ENCODE measurements around the gene BDKRB2. TPM values are rescaled to one million over a fixed set of nuclear protein-coding genes. Genes with fewer than 3 reads are reported as not detected.

BDKRB2 gene
- polyA plus RNA-seq, 2 of the 4 experiments (the other 2 are of a cell fraction), result 13.9 to 21.6 TPM

- DNase-seq (ENCODE audit: low read depth in 1 of 2, low spot score in 1 of 2), result no peak
- ChIA-PET CTCF (interaction anchor here (2.4 kb wide), 1 partner anchor 10 kb away, joined by 8 read pairs; no protein-coding TSS in a partner anchor), POLR2A (no interaction called here)
- Histone ChIP-seq H3K27ac (peak overlapping the region; percentile 30 to 60; a peak in 3 of 6 replicates), H3K4me1 (peaks cover 22% of the 10 kb centered on the region), H3K9me3 (no peaks in the 10 kb centered on the region), H3K4me2 (no peak overlapping the region), H3K4me3 (no peak overlapping the region)
- 79% methylated on average over 7 of the region's 7 CpGs for WGBS (ENCODE audit: missing lambda C conversion rate)
- FAIRE-seq, result no peak
- no peak for TF ChIP-seq ZSCAN20 (CRISPR knock-in tag; IDR thresholded peaks at IDR 0.05)
- no peak for TF ChIP-seq HDAC2 (IDR thresholded peaks at IDR 0.05)
- no peak for TF ChIP-seq GATA3 (IDR thresholded peaks at IDR 0.05; ENCODE audit: borderline replicate concordance)
- TF ChIP-seq POLR2A (IDR thresholded peaks at IDR 0.05; ENCODE audit: low read length), result no peak
- TF ChIP-seq, protein P1, sequence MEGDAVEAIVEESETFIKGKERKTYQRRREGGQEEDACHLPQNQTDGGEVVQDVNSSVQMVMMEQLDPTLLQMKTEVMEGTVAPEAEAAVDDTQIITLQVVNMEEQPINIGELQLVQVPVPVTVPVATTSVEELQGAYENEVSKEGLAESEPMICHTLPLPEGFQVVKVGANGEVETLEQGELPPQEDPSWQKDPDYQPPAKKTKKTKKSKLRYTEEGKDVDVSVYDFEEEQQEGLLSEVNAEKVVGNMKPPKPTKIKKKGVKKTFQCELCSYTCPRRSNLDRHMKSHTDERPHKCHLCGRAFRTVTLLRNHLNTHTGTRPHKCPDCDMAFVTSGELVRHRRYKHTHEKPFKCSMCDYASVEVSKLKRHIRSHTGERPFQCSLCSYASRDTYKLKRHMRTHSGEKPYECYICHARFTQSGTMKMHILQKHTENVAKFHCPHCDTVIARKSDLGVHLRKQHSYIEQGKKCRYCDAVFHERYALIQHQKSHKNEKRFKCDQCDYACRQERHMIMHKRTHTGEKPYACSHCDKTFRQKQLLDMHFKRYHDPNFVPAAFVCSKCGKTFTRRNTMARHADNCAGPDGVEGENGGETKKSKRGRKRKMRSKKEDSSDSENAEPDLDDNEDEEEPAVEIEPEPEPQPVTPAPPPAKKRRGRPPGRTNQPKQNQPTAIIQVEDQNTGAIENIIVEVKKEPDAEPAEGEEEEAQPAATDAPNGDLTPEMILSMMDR (IDR thresholded peaks at IDR 0.05), result no peak
- no peak for ATAC-seq
Measured at GRCh38 chr14:96158735-96159134, 45.9 kb upstream of the BDKRB2 start.

- peaks cover 22% of the 10 kb centered on the region for H3K4me1 ChIP-seq
- peak in 1 of 2 experiments; percentile 37 for DNase-seq (ENCODE audit: low read depth in 1 of 2, low spot score in 1 of 2)
- 31% methylated on average over 8 of the region's 8 CpGs for WGBS (ENCODE audit: missing lambda C conversion rate)
- ATAC-seq, result peak; percentile 35 to 72; a peak in 3 of 6 replicates
- TF ChIP-seq CEBPB (IDR thresholded peaks at IDR 0.05) (peak; percentile 63 to 75), GATA3 (IDR thresholded peaks at IDR 0.05; ENCODE audit: borderline replicate concordance) (peak; percentile 30; the same call in 1 of the 2 replicates), ZSCAN20 (CRISPR knock-in tag; IDR thresholded peaks at IDR 0.05) (no peak), SREBF2 (IDR thresholded peaks at IDR 0.05) (no peak)
- TF ChIP-seq, protein P2, sequence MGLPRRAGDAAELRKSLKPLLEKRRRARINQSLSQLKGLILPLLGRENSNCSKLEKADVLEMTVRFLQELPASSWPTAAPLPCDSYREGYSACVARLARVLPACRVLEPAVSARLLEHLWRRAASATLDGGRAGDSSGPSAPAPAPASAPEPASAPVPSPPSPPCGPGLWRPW (IDR thresholded peaks at IDR 0.05), result peak; percentile 48
- H3K9me3 ChIP-seq, result no peaks in the 10 kb centered on the region
- no peak overlapping the region for H3K4me3 ChIP-seq
- ChIA-PET CTCF (interaction anchor here (0.9 kb wide), 1 partner anchor 19 kb away, joined by 4 read pairs; no protein-coding TSS in a partner anchor), POLR2A (no interaction called here)
- H3K27ac ChIP-seq, result peak overlapping the region; percentile 60 to 76
- peak overlapping the region; percentile 58 for H3K4me2 ChIP-seq
- peak; percentile 74 for FAIRE-seq
Measured at GRCh38 chr14:96160076-96160912, 44.3 kb upstream of the BDKRB2 start.

- FAIRE-seq, result no peak
- Histone ChIP-seq H3K4me2 (peak overlapping the region; percentile 58), H3K27ac (peak overlapping the region; percentile 60 to 76), H3K4me1 (peaks cover 24% of the 10 kb centered on the region), H3K4me3 (no peak overlapping the region), H3K9me3 (no peaks in the 10 kb centered on the region)
- DNase-seq (ENCODE audit: low read depth in 1 of 2, low spot score in 1 of 2), result no peak
- TF ChIP-seq GATA3 (IDR thresholded peaks at IDR 0.05; ENCODE audit: borderline replicate concordance), result no peak
- no peak for TF ChIP-seq CHD2 (IDR thresholded peaks at IDR 0.05; ENCODE audit: low read length, partially characterized antibody)
- no peak for TF ChIP-seq HEYL (CRISPR knock-in tag; IDR thresholded peaks at IDR 0.05)
- TF ChIP-seq HDAC2 (IDR thresholded peaks at IDR 0.05), result no peak
- TF ChIP-seq FOSB (CRISPR knock-in tag; IDR thresholded peaks at IDR 0.05), result no peak
- TF ChIP-seq, protein P3, sequence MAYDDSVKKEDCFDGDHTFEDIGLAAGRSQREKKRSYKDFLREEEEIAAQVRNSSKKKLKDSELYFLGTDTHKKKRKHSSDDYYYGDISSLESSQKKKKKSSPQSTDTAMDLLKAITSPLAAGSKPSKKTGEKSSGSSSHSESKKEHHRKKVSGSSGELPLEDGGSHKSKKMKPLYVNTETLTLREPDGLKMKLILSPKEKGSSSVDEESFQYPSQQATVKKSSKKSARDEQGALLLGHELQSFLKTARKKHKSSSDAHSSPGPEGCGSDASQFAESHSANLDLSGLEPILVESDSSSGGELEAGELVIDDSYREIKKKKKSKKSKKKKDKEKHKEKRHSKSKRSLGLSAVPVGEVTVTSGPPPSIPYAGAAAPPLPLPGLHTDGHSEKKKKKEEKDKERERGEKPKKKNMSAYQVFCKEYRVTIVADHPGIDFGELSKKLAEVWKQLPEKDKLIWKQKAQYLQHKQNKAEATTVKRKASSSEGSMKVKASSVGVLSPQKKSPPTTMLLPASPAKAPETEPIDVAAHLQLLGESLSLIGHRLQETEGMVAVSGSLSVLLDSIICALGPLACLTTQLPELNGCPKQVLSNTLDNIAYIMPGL (CRISPR knock-in tag; IDR thresholded peaks at IDR 0.05; ENCODE audit: borderline replicate concordance), result no peak
- TF ChIP-seq HOXB13 (CRISPR knock-in tag; IDR thresholded peaks at IDR 0.05; ENCODE audit: low read depth), result no peak
- no peak for TF ChIP-seq CBX2 (IDR thresholded peaks at IDR 0.05; ENCODE audit: borderline replicate concordance, low read depth)
- TF ChIP-seq RAD21 (conservative IDR thresholded peaks at IDR 0.05 in 1 of 2, IDR thresholded peaks at IDR 0.05 in 1 of 2), result no peak
- no peak for TF ChIP-seq CBX8 (IDR thresholded peaks at IDR 0.05)
- no peak for TF ChIP-seq TFCP2L1 (CRISPR knock-in tag; IDR thresholded peaks at IDR 0.05)
- TF ChIP-seq EHF (CRISPR knock-in tag; IDR thresholded peaks at IDR 0.05), result no peak
- TF ChIP-seq POLR2A (IDR thresholded peaks at IDR 0.05; ENCODE audit: low read length), result no peak
- 84% methylated on average over 4 of the region's 4 CpGs for WGBS (ENCODE audit: missing lambda C conversion rate)
- ChIA-PET POLR2A (no interaction called here), CTCF (no interaction called here)
- no peak for ATAC-seq
Measured at GRCh38 chr14:96160913-96161310, 43.7 kb upstream of the BDKRB2 start.
